HG03139 (cell line): ENCODE data around the gene TMEM131L.
"Not testable (repeated sequence)": the region's sequence is repeated elsewhere in the genome, so short reads cannot be mapped to it uniquely, and the experiment has no call there.

Experiments used
- ATAC-seq: cut with Tn5 transposase; IDR thresholded peaks from one replicate; pipeline ENCODE4 v1.9.1; 2021; ENCODE audit not compliant: unreplicated experiment

The TMEM131L gene

GRCh38 chr4:153537493-153537960 is 71.4 kb downstream of the TMEM131L start:
- ATAC-seq, result no peak

- no peak for ATAC-seq
Measured at GRCh38 chr4:153538487-153539357, 72.6 kb downstream of the TMEM131L start.

- no peak for ATAC-seq
Measured at GRCh38 chr4:153539422-153539821, 73.3 kb downstream of the TMEM131L start.

- ATAC-seq, result no peak
Measured at GRCh38 chr4:153541456-153542096, 75.4 kb downstream of the TMEM131L start.

- ATAC-seq, result no peak
Measured at GRCh38 chr4:153542131-153542530, 76.0 kb downstream of the TMEM131L start.

- ATAC-seq, result no peak
Measured at GRCh38 chr4:153542834-153543233, 76.7 kb downstream of the TMEM131L start.

GRCh38 chr4:153543351-153543750 is 77.2 kb downstream of the TMEM131L start:
- ATAC-seq, result no peak

- no peak for ATAC-seq
Measured at GRCh38 chr4:153545822-153546221, 79.7 kb downstream of the TMEM131L start.

- ATAC-seq, result no peak
Measured at GRCh38 chr4:153546280-153546679, 80.1 kb downstream of the TMEM131L start.

GRCh38 chr4:153547520-153547919 is 81.4 kb downstream of the TMEM131L start:
- no peak for ATAC-seq

GRCh38 chr4:153548907-153549306 is 82.7 kb downstream of the TMEM131L start:
- ATAC-seq, result not testable (repeated sequence)

GRCh38 chr4:153549405-153549804 is 83.2 kb downstream of the TMEM131L start:
- ATAC-seq, result no peak

GRCh38 chr4:153553155-153553818 is 87.1 kb downstream of the TMEM131L start:
- no peak for ATAC-seq

GRCh38 chr4:153553819-153554170 is 87.6 kb downstream of the TMEM131L start:
- no peak for ATAC-seq

- ATAC-seq, result no peak
Measured at GRCh38 chr4:153555730-153556434, 89.7 kb downstream of the TMEM131L start.

- ATAC-seq, result no peak
Measured at GRCh38 chr4:153556435-153556815, 90.3 kb downstream of the TMEM131L start.

GRCh38 chr4:153560908-153561307 is 94.7 kb downstream of the TMEM131L start:
- ATAC-seq, result no peak

- no peak for ATAC-seq
Measured at GRCh38 chr4:153564630-153565525, 98.7 kb downstream of the TMEM131L start.

GRCh38 chr4:153566631-153567150 is 100.5 kb downstream of the TMEM131L start:
- no peak for ATAC-seq

- ATAC-seq, result not testable (repeated sequence)
Measured at GRCh38 chr4:153567660-153568059, 101.5 kb downstream of the TMEM131L start.
